A549 treated with AZD9567 at 1 μM for 4 hours (cell line): ENCODE data around the gene GXYLT1. TPM values are rescaled to one million over a fixed set of nuclear protein-coding genes. Genes with fewer than 3 reads are reported as not detected.

Experiments used
- total RNA-seq: library from RNA; stranded (reverse); fragments of 200-300 nt; extraction: Qiagen RNA extraction; gene quantifications from 5 replicates; pipeline ENCODE4 v1.2.3, GENCODE V29; 2022; ENCODE audit not compliant: insufficient read depth

The GXYLT1 gene, protein sequence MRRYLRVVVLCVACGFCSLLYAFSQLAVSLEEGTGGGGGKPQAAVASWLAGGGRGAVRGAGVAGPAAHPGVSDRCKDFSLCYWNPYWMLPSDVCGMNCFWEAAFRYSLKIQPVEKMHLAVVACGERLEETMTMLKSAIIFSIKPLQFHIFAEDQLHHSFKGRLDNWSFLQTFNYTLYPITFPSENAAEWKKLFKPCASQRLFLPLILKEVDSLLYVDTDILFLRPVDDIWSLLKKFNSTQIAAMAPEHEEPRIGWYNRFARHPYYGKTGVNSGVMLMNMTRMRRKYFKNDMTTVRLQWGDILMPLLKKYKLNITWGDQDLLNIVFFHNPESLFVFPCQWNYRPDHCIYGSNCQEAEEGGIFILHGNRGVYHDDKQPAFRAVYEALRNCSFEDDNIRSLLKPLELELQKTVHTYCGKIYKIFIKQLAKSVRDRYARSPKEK
- total RNA-seq, result 12.2 to 16.0 TPM (median 14.1 TPM) in 5 replicates

DNA sequence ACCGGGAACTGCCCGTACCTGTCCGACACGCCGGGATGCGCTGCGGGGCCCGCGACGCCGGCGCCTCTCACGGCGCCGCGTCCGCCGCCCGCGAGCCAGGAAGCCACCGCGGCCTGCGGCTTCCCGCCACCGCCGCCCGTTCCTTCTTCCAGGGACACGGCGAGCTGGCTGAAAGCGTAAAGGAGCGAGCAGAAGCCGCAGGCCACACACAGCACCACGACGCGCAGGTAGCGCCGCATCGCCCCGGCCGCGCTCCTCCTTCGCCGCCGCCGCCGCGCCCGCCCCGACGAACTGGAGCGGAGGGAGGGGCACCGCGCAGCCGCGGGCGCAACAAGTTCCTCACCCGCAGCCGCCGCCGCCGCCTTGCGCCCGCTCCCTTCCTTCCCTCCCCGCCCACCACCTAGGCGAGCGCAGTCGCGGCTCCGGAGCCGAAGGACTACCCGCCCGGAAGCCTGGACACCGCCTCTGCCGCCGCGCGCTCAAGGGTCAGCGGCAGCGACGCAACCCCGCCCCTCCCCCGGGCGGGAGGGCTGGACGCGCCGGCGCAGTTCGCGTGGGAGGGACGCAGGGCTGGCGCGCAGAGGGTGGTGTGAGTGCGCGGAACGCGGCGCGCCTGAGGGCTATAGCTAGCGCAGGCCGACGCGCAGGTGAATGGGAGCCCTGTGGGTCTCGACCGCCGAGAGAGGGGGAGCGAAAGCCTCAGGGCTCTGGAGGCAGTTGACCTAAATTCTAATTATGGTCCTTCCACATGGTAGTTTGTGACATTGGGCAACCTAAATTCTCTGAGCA is at the start of gene GXYLT1:
Gene GXYLT1, minus strand, starts transcription at position 467 of the 789 bp plus-strand sequence. Its CDS starts 228 bp downstream, at position 239.

Other genes starting within 250 kb of the GXYLT1 start
- 20.3 to 27.9 TPM (median 23.2 TPM) in 5 replicates for gene YAF2, start 93.4 kb upstream of the GXYLT1 start, total RNA-seq
- 44.8 to 59.1 TPM (median 57.0 TPM) in 5 replicates for gene ZCRB1, start 181.2 kb upstream of the GXYLT1 start, total RNA-seq
- 51.2 to 77.7 TPM (median 58.2 TPM) in 5 replicates for gene PPHLN1, start 181.3 kb upstream of the GXYLT1 start, total RNA-seq